SW 1271 (cell line): ENCODE data around the gene TNS1.

Experiments
- DNase-seq, 2 experiments: peaks; one replicate each; lab custom pipeline; 2025; lab: John Stamatoyannopoulos, UW

The TNS1 gene

GRCh38 chr2:217980036-217980435 is 22.8 kb downstream of the TNS1 start:
- no peak for DNase-seq

GRCh38 chr2:217979151-217979811 is 23.5 kb downstream of the TNS1 start:
- DNase-seq, result no peak

GRCh38 chr2:217978536-217979150 is 24.2 kb downstream of the TNS1 start:
- no peak for DNase-seq

- no peak for DNase-seq
Measured at GRCh38 chr2:217977840-217978535, 24.8 kb downstream of the TNS1 start.

GRCh38 chr2:217976301-217976700 is 26.5 kb downstream of the TNS1 start:
- no peak for DNase-seq

- no peak for DNase-seq
Measured at GRCh38 chr2:217975626-217976025, 27.2 kb downstream of the TNS1 start.

GRCh38 chr2:217974389-217975005 is 28.3 kb downstream of the TNS1 start:
- DNase-seq, result no peak

GRCh38 chr2:217973008-217973787 is 29.6 kb downstream of the TNS1 start:
- no peak for DNase-seq

- no peak for DNase-seq
Measured at GRCh38 chr2:217972490-217972889, 30.3 kb downstream of the TNS1 start.

- DNase-seq, result no peak
Measured at GRCh38 chr2:217972037-217972436, 30.8 kb downstream of the TNS1 start.

GRCh38 chr2:217971166-217971565 is 31.6 kb downstream of the TNS1 start:
- DNase-seq, result no peak

- DNase-seq, result no peak
Measured at GRCh38 chr2:217970206-217970605, 32.6 kb downstream of the TNS1 start.

GRCh38 chr2:217969588-217969987 is 33.2 kb downstream of the TNS1 start:
- DNase-seq, result no peak

GRCh38 chr2:217968023-217968422 is 34.8 kb downstream of the TNS1 start:
- DNase-seq, result no peak

- no peak for DNase-seq
Measured at GRCh38 chr2:217966423-217967070, 36.2 kb downstream of the TNS1 start.

GRCh38 chr2:217964275-217965161 is 38.3 kb downstream of the TNS1 start:
- DNase-seq, result no peak

GRCh38 chr2:217960351-217960750 is 42.4 kb downstream of the TNS1 start:
- no peak for DNase-seq

- DNase-seq, result no peak
Measured at GRCh38 chr2:217959723-217960122, 43.1 kb downstream of the TNS1 start.

GRCh38 chr2:217958884-217959225 is 43.9 kb downstream of the TNS1 start:
- no peak for DNase-seq

GRCh38 chr2:217958206-217958883 is 44.5 kb downstream of the TNS1 start:
- no peak for DNase-seq
